GM12872 (cell line): ENCODE results near the gene ZFAND6.

Experiments
- CTCF ChIP-seq: IDR thresholded peaks from 3 replicates; pipeline ENCODE4 v1.5.1; 2011; ENCODE audit warnings: low read depth, mild to moderate bottlenecking, low read length, moderate library complexity; ENCODE audit not compliant: insufficient read depth

The ZFAND6 gene

GRCh38 chr15:80151576-80151975, 92.1 kb downstream of the ZFAND6 start:
- TF ChIP-seq CTCF, result no peak

DNA sequence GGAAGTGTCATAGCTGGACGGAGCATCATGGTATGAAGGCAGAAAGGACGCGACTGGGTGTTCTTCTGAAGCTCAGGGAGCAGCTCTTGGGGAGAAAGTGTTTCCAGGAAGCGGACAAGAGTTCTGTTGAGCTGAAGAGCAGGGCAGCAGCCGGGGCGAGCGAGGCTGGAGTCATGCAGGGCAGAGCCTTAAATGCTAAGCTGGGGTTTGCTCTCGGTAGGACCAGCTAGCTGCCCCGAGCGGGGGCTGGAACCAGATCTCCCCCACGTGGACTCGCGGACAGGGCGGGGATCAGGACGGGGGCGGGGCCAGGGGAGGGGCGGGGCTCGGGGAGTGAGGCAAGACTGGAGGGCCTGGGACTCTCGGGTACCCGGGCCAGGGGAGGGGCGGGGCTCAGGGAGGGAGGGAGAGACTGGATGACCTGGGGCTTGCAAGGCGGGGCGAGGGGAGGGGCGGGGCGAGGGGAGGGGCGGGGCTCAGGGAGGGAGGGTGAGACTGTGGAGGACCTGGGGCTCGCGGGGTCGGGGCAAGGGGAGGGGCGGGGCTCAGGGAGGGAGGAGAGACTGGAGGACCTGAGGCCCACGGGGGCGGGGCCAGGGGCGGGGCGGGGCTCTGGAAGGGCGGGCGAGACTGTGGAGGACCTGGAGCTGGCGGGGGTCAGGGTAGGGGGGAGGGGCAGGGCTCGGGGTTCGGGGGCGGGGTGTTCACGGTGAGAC, 92.9 kb downstream of the ZFAND6 start:
- TF ChIP-seq CTCF, result no peak

- no peak for TF ChIP-seq CTCF
These were observed 93.7 kb downstream of the ZFAND6 start, which contains the start of gene FAH for GRCh38 chr15:80152896-80153876. TSS of gene FAH (plus strand) at chr15:80152999. CDS start at chr15:80153055, 56 bp downstream.

DNA sequence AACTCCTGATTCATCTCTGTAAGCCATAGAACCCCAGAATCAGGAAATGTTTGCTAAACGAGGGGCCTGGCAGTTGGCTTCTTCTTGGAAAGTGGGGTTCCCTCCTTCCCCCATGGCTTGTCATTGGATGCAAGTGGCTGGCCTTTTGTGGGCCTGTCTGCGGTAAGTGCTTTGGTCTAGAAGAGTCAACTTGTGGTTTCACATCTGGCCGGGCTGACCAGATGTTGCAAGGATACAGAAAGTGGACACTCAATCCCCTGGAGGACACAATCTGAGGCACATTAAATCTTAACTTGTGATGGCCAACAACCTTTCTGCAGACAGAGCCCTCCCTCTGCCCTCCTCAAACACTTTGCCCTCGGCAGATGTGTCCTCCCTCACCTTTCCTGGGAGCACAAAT, 94.4 kb downstream of the ZFAND6 start:
- no peak for TF ChIP-seq CTCF

GRCh38 chr15:80154336-80154735, 94.9 kb downstream of the ZFAND6 start:
- TF ChIP-seq CTCF, result no peak

GRCh38 chr15:80155001-80155377, 95.5 kb downstream of the ZFAND6 start:
- TF ChIP-seq CTCF, result no peak

GRCh38 chr15:80156176-80156720, 96.8 kb downstream of the ZFAND6 start:
- TF ChIP-seq CTCF, result no peak
